ENCODE data around the gene ERBB2. TPM values are rescaled to one million over a fixed set of nuclear protein-coding genes. Genes with fewer than 3 reads are reported as not detected.

ERBB2 gene
- total and polyA plus RNA-seq, 10 of the 15 experiments (the other 5 are each of a cell fraction or from before 2014, with no cell fraction given): 0.39 to 7.0 (median 4.3) TPM

- TF ChIP-seq DPF2 (IDR thresholded peaks at IDR 0.05) (peak; percentile 99), HDAC6 (IDR thresholded peaks at IDR 0.05; ENCODE audit: unreplicated experiment) (peak; percentile 23), EP300 (IDR thresholded peaks at IDR 0.05; ENCODE audit: borderline replicate concordance in 1 of 2, control insufficient read depth in 1 of 2, low read depth in 2 of 2, low read length in 2 of 2) (peak; percentile 65 to 73; a peak in 3 of 4 replicates), SMAD5 (IDR thresholded peaks at IDR 0.05; ENCODE audit: low read depth) (peak; percentile 19; the same call in 1 of the 2 replicates), JUND (IDR thresholded peaks at IDR 0.05; ENCODE audit: low read depth, low read length) (0 out of 2 replicates have a peak, but pooled peaks have one; percentile 18), ZNF207 (IDR thresholded peaks at IDR 0.05; ENCODE audit: borderline replicate concordance) (peak; percentile 76; the same call in 1 of the 2 replicates), IRF4 (IDR thresholded peaks at IDR 0.05; ENCODE audit: low read depth, low read length) (peak; percentile 51), NBN (IDR thresholded peaks at IDR 0.05) (peak; percentile 94), IKZF1 (conservative IDR thresholded peaks at IDR 0.05) (peak; percentile 98), ZBTB40 (IDR thresholded peaks at IDR 0.05; ENCODE audit: borderline replicate concordance) (no peak), FOXK2 (IDR thresholded peaks at IDR 0.05) (no peak), RUNX3 (IDR thresholded peaks at IDR 0.05; ENCODE audit: low read length) (peak; percentile 85), SUZ12 (IDR thresholded peaks at IDR 0.05; ENCODE audit: unreplicated experiment) (no peak), BMI1 (IDR thresholded peaks at IDR 0.05; ENCODE audit: borderline replicate concordance) (peak; percentile 53; the same call in 1 of the 2 replicates), ZNF24 (IDR thresholded peaks at IDR 0.05) (peak; percentile 59), ELK1 (IDR thresholded peaks at IDR 0.05; ENCODE audit: low read depth, low read length) (peak; percentile 40; the same call in 1 of the 2 replicates), CEBPB (IDR thresholded peaks at IDR 0.05; ENCODE audit: borderline replicate concordance in 1 of 2, low read depth in 2 of 2, low read length in 2 of 2) (no peak)
- TF ChIP-seq, protein P1, sequence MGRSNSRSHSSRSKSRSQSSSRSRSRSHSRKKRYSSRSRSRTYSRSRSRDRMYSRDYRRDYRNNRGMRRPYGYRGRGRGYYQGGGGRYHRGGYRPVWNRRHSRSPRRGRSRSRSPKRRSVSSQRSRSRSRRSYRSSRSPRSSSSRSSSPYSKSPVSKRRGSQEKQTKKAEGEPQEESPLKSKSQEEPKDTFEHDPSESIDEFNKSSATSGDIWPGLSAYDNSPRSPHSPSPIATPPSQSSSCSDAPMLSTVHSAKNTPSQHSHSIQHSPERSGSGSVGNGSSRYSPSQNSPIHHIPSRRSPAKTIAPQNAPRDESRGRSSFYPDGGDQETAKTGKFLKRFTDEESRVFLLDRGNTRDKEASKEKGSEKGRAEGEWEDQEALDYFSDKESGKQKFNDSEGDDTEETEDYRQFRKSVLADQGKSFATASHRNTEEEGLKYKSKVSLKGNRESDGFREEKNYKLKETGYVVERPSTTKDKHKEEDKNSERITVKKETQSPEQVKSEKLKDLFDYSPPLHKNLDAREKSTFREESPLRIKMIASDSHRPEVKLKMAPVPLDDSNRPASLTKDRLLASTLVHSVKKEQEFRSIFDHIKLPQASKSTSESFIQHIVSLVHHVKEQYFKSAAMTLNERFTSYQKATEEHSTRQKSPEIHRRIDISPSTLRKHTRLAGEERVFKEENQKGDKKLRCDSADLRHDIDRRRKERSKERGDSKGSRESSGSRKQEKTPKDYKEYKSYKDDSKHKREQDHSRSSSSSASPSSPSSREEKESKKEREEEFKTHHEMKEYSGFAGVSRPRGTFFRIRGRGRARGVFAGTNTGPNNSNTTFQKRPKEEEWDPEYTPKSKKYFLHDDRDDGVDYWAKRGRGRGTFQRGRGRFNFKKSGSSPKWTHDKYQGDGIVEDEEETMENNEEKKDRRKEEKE (IDR thresholded peaks at IDR 0.05): 0 out of 2 replicates have a peak, but pooled peaks have one; percentile 36
- TF ChIP-seq, protein P2, sequence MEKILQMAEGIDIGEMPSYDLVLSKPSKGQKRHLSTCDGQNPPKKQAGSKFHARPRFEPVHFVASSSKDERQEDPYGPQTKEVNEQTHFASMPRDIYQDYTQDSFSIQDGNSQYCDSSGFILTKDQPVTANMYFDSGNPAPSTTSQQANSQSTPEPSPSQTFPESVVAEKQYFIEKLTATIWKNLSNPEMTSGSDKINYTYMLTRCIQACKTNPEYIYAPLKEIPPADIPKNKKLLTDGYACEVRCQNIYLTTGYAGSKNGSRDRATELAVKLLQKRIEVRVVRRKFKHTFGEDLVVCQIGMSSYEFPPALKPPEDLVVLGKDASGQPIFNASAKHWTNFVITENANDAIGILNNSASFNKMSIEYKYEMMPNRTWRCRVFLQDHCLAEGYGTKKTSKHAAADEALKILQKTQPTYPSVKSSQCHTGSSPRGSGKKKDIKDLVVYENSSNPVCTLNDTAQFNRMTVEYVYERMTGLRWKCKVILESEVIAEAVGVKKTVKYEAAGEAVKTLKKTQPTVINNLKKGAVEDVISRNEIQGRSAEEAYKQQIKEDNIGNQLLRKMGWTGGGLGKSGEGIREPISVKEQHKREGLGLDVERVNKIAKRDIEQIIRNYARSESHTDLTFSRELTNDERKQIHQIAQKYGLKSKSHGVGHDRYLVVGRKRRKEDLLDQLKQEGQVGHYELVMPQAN (conservative IDR thresholded peaks at IDR 0.05): peak; percentile 64
These were observed 54.5 kb downstream of the ERBB2 start (continued) for GRCh38 chr17:39754161-39754957.
